Ovary (tissue), 9 donors: ENCODE data around the gene SLC10A1. TPM values are rescaled to one million over a fixed set of nuclear protein-coding genes. Genes with fewer than 3 reads are reported as not detected.

Source experiments
- DNase-seq, 5 donors: peaks; one replicate each; pipeline ENCODE4 v3.0.0-alpha.2; 2019 to 2020
- H3K27ac ChIP-seq, 2 donors: fragments of 200-600 bp; one replicate each; pipeline versions ENCODE4 v1.5.1 to v1.8.0; 2019 to 2022
- H3K27me3 ChIP-seq: fragments of 200-600 bp; one replicate; pipeline ENCODE4 v1.8.0; 2022
- H3K36me3 ChIP-seq: fragments of 200-600 bp; sonication (generic); one replicate; pipeline ENCODE4 v1.5.1; 2019
- H3K4me1 ChIP-seq: one replicate; pipeline ENCODE4 v1.8.1; 2013; ENCODE audit warnings: mild to moderate bottlenecking, moderate library complexity; ENCODE audit not compliant: insufficient read depth
- H3K4me3 ChIP-seq: fragments of 200-600 bp; sonication (generic); one replicate; pipeline ENCODE4 v1.5.1; 2017
- H3K9me3 ChIP-seq, 2 donors: fragments of 200-600 bp in 1 of 2; sonication (generic) in 1 of 2; one replicate each; pipeline versions ENCODE4 v1.5.1 to v1.8.1; 2013 to 2019; ENCODE audit warnings: mild to moderate bottlenecking in 1 of 2, moderate library complexity in 1 of 2
- EP300 ChIP-seq: sonication (generic); formaldehyde crosslinking; IDR thresholded peaks from one replicate; pipeline ENCODE4 v1.6.1; 2017; ENCODE audit warnings: antibody characterized with exemption
- POLR2A ChIP-seq: fragments of 450-650 bp; IDR thresholded peaks from one replicate; pipeline ENCODE4 v1.6.1; 2017; ENCODE audit warnings: antibody characterized with exemption, mild to moderate bottlenecking, moderate library complexity
- WGBS, 3 donors: extraction: QIAGEN DNeasy Blood & Tissue Kit in 1 of 3; methylation state at CpG; one replicate each; pipeline versions ENCODE4 v1.1.5 to v1.1.7; 2013 to 2017; 5-methylcytosine and 5-hydroxymethylcytosine counted together
- intact Hi-C, 4 donors: fragments of 100-400 bp; cut with DNase I; formaldehyde crosslinking; loops; one replicate each; pipeline versions ENCODE4 v1.11.0 to v1.15.1; 2022 to 2023
- polyA plus RNA-seq, 2 donors: library from polyadenylated mRNA; stranded (reverse); fragments of 200-250 nt in 1 of 2; fragments of 350-450 nt in 1 of 2; fragmentation: Illumina TruSeq in 1 of 2; extraction: RNeasy Lipid Tissue Mini Kit (QIAGEN cat#74804) in 1 of 2; gene quantifications; one replicate each; pipeline ENCODE4 v1.2.3, GENCODE V29; 2013 to 2014
- total RNA-seq, 7 donors: library from RNA; depleted of rRNA in 2 of 7; stranded (reverse); fragments of >200 nt in 2 of 7; fragmentation: NEBNext Ultra II Directional in 3 of 7; extraction: Animal tissue kit (Norgen Biotek cat#: 25700) in 3 of 7; gene quantifications; one replicate each; pipeline versions ENCODE4 v1.1.0 to v1.2.4, GENCODE V29; 2016 to 2023
- TF ChIP-seq, protein P1 (sequence below), 3 donors: fragments of 450-650 bp in 2 of 3; fragments of 200-600 bp in 1 of 3; IDR thresholded peaks; one replicate each; pipeline versions ENCODE4 v1.5.1 to v1.8.0; 2016 to 2022; ENCODE audit warnings: antibody characterized with exemption in 3 of 3, mild to moderate bottlenecking in 1 of 3
- donor health status: DM: no; HTN: no; CAD: no; lungs with moderate emphysema.
- donor health status: DM: no; HTN: no; CAD: no.
- donor health status: Bipolar disorder and iron deficiency.
- donor health status: DM: yes; HTN: yes; CAD: no.
- donor health status: DM: no; HTN: no; CAD: no.
- donor health status: DM: yes; HTN: yes; CAD: no.

The SLC10A1 gene
- total and polyA plus RNA-seq, 9 donors = not detected

DNA sequence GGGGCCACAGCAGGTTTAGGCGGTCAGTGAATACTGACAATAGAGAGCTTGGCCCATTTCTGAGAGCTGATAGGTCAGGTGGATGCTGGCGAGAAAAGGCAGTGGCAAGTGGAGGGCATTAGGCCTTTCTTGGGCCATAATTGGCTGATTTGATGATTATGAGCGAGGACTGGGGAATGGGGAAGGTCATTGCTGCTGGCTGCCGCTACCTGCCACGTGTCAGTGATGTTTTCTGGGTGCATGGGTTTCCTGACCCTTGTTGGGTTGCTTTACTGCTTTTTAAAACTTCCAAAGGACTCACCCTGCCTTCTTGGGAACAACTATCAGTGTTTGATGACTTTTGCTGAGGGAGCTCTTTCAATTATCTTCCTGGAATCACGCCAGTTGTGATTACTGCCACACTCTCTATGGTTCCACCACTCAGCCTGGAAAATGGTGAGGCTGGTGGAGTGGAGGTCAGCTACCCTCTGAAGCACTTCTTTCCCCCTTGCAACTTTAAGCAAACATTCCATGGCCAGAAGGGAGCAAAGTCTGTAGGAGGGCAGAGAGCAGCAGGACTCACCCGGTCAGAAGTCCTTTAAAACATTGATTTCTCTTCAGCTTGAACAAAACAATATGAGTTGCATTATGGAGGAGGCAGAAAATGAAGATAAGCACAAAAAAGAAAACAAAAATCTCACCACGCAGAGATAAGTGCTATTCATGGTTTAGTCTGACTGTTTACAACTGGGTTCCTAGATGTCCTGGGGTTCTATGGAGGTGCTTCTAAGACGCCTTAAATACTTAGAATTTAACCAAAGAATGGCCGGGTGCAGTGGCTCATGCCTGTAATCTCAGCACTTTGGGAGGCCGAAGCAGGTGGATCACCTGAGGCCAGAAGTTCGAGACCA lies 12.1 kb upstream of the SLC10A1 start:
- intact Hi-C loops = no loop called here
- TF ChIP-seq EP300 (no peak), POLR2A (no peak)
- no peaks in the 10 kb centered on the region for H3K9me3 ChIP-seq
- H3K27me3 ChIP-seq = no peaks in the 10 kb centered on the region
- no peak for DNase-seq
- H3K4me3 ChIP-seq = no peak overlapping the region
- H3K36me3 ChIP-seq = no peaks in the 10 kb centered on the region
- WGBS, 3 donors = 58 to 67% (median 61%) methylated on average over 12 of the region's 12 CpGs
- no peak overlapping the region for H3K27ac ChIP-seq
- H3K4me1 ChIP-seq = no peaks in the 10 kb centered on the region

DNA sequence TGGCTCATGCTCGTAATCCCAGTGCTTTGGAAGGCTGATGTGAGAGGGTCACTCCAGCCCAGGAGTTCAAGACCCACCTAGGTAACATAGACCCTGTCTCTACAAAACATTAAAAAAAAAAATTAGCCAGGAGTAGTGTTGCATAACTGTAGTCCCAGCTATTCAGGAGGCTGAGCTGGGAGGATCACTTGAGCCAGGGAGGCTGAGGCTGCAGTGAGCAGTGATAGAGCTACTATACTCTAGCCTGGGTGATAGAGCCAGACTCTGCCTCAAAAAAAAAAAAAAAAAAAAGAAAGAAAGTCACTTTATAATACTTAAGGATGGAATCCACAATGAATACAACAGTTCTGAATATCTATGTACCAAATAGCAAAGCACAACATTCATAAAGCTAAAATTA lies 10.2 kb upstream of the SLC10A1 start:
- intact Hi-C loops = no loop called here
- no peak for DNase-seq
- no peak overlapping the region for H3K4me3 ChIP-seq
- 62 to 81% (median 72%) methylated on average over 1 of the region's 1 CpG for WGBS, 3 donors
- H3K27me3 ChIP-seq = no peaks in the 10 kb centered on the region
- H3K9me3 ChIP-seq = no peaks in the 10 kb centered on the region
- no peaks in the 10 kb centered on the region for H3K4me1 ChIP-seq
- H3K36me3 ChIP-seq = no peaks in the 10 kb centered on the region
- TF ChIP-seq, protein P1, sequence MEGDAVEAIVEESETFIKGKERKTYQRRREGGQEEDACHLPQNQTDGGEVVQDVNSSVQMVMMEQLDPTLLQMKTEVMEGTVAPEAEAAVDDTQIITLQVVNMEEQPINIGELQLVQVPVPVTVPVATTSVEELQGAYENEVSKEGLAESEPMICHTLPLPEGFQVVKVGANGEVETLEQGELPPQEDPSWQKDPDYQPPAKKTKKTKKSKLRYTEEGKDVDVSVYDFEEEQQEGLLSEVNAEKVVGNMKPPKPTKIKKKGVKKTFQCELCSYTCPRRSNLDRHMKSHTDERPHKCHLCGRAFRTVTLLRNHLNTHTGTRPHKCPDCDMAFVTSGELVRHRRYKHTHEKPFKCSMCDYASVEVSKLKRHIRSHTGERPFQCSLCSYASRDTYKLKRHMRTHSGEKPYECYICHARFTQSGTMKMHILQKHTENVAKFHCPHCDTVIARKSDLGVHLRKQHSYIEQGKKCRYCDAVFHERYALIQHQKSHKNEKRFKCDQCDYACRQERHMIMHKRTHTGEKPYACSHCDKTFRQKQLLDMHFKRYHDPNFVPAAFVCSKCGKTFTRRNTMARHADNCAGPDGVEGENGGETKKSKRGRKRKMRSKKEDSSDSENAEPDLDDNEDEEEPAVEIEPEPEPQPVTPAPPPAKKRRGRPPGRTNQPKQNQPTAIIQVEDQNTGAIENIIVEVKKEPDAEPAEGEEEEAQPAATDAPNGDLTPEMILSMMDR (IDR thresholded peaks at IDR 0.05) = no peak
- TF ChIP-seq EP300 = no peak
- no peak for TF ChIP-seq POLR2A
- H3K27ac ChIP-seq = no peak overlapping the region

DNA sequence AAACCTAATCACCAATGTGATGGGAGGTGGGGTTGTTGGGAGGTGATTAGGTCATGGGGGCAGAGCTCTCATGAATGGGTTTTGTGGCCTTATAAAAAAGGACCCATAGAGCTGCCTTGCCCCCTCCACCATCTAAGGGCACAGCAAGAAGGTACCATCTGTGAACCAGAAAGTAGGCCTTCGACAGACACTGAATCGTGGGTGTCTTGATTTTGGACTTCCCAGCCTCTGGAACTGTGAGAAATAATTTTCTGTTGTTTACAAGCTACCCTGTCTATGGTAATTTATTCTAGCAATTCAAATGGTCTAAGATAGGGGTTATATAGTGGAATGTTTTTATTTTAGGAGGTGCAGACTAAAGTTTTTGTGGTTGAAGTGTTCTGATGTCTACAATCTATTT lies 7.9 kb upstream of the SLC10A1 start:
- WGBS, 3 donors = 80 to 95% (median 86%) methylated on average over 2 of the region's 2 CpGs
- Histone ChIP-seq H3K36me3 (no peaks in the 10 kb centered on the region), H3K9me3 (no peaks in the 10 kb centered on the region), H3K4me1 (no peaks in the 10 kb centered on the region), H3K27ac (no peak overlapping the region), H3K27me3 (no peaks in the 10 kb centered on the region), H3K4me3 (no peak overlapping the region)
- DNase-seq = no peak
- TF ChIP-seq, protein P1 (IDR thresholded peaks at IDR 0.05) = no peak
- intact Hi-C loops = no loop called here

DNA sequence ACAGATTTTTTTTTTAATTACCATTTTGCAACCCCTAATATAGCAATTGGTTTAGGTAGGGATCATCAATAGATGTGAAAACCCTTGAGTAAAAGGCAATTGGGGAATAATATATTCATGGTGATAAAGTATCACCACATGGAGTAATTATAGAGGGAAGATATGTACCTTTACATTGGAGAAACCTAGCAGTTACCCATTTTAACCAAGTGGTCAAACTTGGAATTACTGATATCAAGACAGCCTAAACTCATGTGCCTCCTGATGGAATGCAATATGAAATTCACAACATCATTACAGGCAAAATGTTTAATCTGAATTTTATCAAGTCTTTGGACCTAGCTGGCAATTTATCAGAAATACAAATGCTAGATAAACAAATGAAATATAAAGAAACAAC lies 6.7 kb upstream of the SLC10A1 start:
- Histone ChIP-seq H3K27ac (no peak overlapping the region), H3K4me1 (no peaks in the 10 kb centered on the region), H3K9me3 (no peaks in the 10 kb centered on the region), H3K36me3 (no peaks in the 10 kb centered on the region), H3K4me3 (no peak overlapping the region), H3K27me3 (no peaks in the 10 kb centered on the region)
- no peak for TF ChIP-seq EP300
- intact Hi-C loops = no loop called here
- DNase-seq = no peak

DNA sequence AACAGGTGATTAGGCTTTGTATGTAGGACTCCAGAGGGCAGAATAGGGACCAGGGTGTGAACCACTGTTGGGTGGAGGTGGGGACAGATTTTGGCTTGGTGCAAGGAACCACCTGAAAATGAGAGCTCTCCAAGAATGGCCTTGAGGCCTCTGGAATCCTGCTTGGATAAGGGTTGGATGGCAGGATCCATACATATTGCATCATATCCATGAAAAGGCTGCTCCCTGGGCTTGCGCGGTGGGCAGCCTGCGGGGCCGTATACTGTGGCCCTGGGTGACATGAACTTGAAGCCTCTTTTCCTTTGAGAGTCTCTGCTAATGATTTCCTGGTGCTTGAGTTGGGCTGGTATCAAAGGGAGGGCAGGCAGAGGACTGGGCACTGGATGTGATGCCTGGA lies 1.3 kb upstream of the SLC10A1 start:
- no peaks in the 10 kb centered on the region for H3K36me3 ChIP-seq
- no peak overlapping the region for H3K4me3 ChIP-seq
- no peaks in the 10 kb centered on the region for H3K9me3 ChIP-seq
- 94 to 95% (median 95%) methylated on average over 4 of the region's 4 CpGs for WGBS, 3 donors
- no peaks in the 10 kb centered on the region for H3K27me3 ChIP-seq
- intact Hi-C loops = no loop called here
- no peaks in the 10 kb centered on the region for H3K4me1 ChIP-seq
- H3K27ac ChIP-seq = no peak overlapping the region
- no peak for DNase-seq
- TF ChIP-seq POLR2A = no peak
- no peak for TF ChIP-seq EP300
- TF ChIP-seq, protein P1 (IDR thresholded peaks at IDR 0.05) = no peak
